Measurements from ENCODE around the gene EXOC3. TPM values are rescaled to one million over a fixed set of nuclear protein-coding genes. Genes with fewer than 3 reads are reported as not detected.

Gene EXOC3
- total and polyA plus RNA-seq, 10 of the 15 experiments (the other 5 are each of a cell fraction or from before 2014, with no cell fraction given), result 1.6 to 53.0 (median 27.9) TPM

GRCh38 chr5:410911-411517, 32.0 kb upstream of the EXOC3 start:
- intact Hi-C loops (cut with micrococcal nuclease; ENCODE audit: unreplicated experiment) (no loop called here), in situ Hi-C loops (cut with MboI) (no loop called here)
- ChIA-PET SMC1A (ENCODE audit: uncharacterized antibody, unreplicated experiment) (interaction anchor here (1.6 to 1.8 kb wide), 2 partner anchors 94 to 128 kb away, joined by 3 to 4 read pairs; no protein-coding TSS in a partner anchor), POLR2A (interaction anchor here (1.0 to 2.3 kb wide), 2 partner anchors 9 to 18 kb away, joined by 3 to 6 read pairs; no protein-coding TSS in a partner anchor), CTCF (interaction anchor here (0.7 to 1.8 kb wide), 3 partner anchors 36 to 94 kb away, joined by 3 to 6 read pairs (median 3); no protein-coding TSS in a partner anchor), RAD21 (ENCODE audit: unreplicated experiment) (no interaction called here)
- no peaks in the 10 kb centered on the region for H3K4me1 ChIP-seq (ENCODE audit: control insufficient read depth, insufficient read depth, low read length)
- no peak overlapping the region for H3K27ac ChIP-seq (ENCODE audit: control insufficient read depth, insufficient read depth)
- H3K9me3 ChIP-seq (replicated peaks; ENCODE audit: control insufficient read depth, insufficient read depth, low read length), result no peaks in the 10 kb centered on the region; the same call in 2 of the 3 replicates
- H3K36me3 ChIP-seq (ENCODE audit: control insufficient read depth in 2 of 2, insufficient read depth in 2 of 2, low read length in 1 of 2), result peaks cover 7 to 14% of the 10 kb centered on the region in 2 experiments; a peak in 3 of 4 replicates
- no peak overlapping the region for H3K4me2 ChIP-seq (ENCODE audit: control insufficient read depth, insufficient read depth)
- ATAC-seq, result no peak
- no peak overlapping the region for H3K4me3 ChIP-seq
- DNase-seq (ENCODE audit: low read depth, low spot score), result no peak
- no peaks in the 10 kb centered on the region; the same call in 1 of the 2 replicates for H3K79me2 ChIP-seq (ENCODE audit: control insufficient read depth, insufficient read depth, low read length)
- no TSS peak for BruUV-seq (replicated peaks)
- H2AFZ ChIP-seq (ENCODE audit: control insufficient read depth, low read depth, low read length), result no peak overlapping the region
- 77% methylated on average over 2 of the region's 2 CpGs for WGBS (ENCODE audit: insufficient coverage, insufficient replicate concordance, low lambda C conversion rate, missing lambda C conversion rate)
- no peaks in the 10 kb centered on the region for H3K27me3 ChIP-seq (replicated peaks in 1 of 2; ENCODE audit: control insufficient read depth in 2 of 2, insufficient read depth in 2 of 2, low read length in 1 of 2)
- no peaks in the 10 kb centered on the region for H4K20me1 ChIP-seq (ENCODE audit: control insufficient read depth, insufficient read depth)
- peak; percentile 27 for FAIRE-seq
- no peak overlapping the region for H3K9ac ChIP-seq (ENCODE audit: control insufficient read depth, insufficient read depth, low read length)
- no peak for TF ChIP-seq RAD21 (IDR thresholded peaks at IDR 0.05; ENCODE audit: insufficient read depth, low read depth, low read length)
- TF ChIP-seq CBX3 (IDR thresholded peaks at IDR 0.05; ENCODE audit: borderline replicate concordance, low read depth), result no peak
- no peak for TF ChIP-seq ZNF384 (IDR thresholded peaks at IDR 0.05; ENCODE audit: borderline replicate concordance, low read depth, low read length)
- no peak for TF ChIP-seq EGR1 (IDR thresholded peaks at IDR 0.05; ENCODE audit: borderline replicate concordance in 1 of 2, low read depth in 2 of 2, low read length in 2 of 2)
- no peak for TF ChIP-seq IRF3 (IDR thresholded peaks at IDR 0.05)
- TF ChIP-seq ELK1 (IDR thresholded peaks at IDR 0.05; ENCODE audit: low read depth, low read length), result no peak
- no peak for TF ChIP-seq RFX5 (IDR thresholded peaks at IDR 0.05; ENCODE audit: low read depth, low read length)
- TF ChIP-seq NFYA (IDR thresholded peaks at IDR 0.05; ENCODE audit: borderline replicate concordance, low read depth, low read length), result no peak
- no peak for TF ChIP-seq ATF2 (IDR thresholded peaks at IDR 0.05; ENCODE audit: low read length)
- TF ChIP-seq NKRF (conservative IDR thresholded peaks at IDR 0.05), result no peak
